Measurements from ENCODE around the gene MAPKAP1.

DNA sequence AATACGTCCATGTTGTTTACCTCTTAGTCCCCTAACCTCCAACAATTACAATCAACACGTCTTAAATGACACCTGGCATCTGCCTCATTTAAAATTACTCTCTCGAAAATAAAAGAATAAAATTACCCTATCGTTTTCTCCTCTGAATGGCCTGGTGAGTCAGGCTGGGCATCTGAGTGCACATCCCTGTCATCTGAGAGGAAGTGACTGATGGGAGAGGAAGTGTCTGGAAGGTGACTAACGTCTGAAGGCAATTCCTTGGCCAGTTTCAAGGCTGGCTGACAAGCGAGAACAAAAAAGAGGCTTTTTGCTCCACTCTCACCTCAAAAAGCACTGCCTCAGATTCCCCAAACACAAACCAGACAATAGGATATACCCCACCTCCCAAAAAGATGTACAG is 57.7 kb downstream of the MAPKAP1 start:
- TF ChIP-seq, protein P1, sequence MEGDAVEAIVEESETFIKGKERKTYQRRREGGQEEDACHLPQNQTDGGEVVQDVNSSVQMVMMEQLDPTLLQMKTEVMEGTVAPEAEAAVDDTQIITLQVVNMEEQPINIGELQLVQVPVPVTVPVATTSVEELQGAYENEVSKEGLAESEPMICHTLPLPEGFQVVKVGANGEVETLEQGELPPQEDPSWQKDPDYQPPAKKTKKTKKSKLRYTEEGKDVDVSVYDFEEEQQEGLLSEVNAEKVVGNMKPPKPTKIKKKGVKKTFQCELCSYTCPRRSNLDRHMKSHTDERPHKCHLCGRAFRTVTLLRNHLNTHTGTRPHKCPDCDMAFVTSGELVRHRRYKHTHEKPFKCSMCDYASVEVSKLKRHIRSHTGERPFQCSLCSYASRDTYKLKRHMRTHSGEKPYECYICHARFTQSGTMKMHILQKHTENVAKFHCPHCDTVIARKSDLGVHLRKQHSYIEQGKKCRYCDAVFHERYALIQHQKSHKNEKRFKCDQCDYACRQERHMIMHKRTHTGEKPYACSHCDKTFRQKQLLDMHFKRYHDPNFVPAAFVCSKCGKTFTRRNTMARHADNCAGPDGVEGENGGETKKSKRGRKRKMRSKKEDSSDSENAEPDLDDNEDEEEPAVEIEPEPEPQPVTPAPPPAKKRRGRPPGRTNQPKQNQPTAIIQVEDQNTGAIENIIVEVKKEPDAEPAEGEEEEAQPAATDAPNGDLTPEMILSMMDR (IDR thresholded peaks at IDR 0.05; ENCODE audit: low read length): no peak
- no peak for TF ChIP-seq EZH2 (IDR thresholded peaks at IDR 0.05; ENCODE audit: borderline replicate concordance, low read length)
